Subcutaneous adipose tissue (tissue), 4 donors: ENCODE results near the gene WLS. TPM values are rescaled to one million over a fixed set of nuclear protein-coding genes. Genes with fewer than 3 reads are reported as not detected.

ENCODE experiments used
- total RNA-seq, 4 donors: library from RNA; depleted of rRNA; stranded (reverse); fragments of >200 nt; gene quantifications; one replicate each; pipeline ENCODE4 v1.1.0, GENCODE V29; 2016
- TF ChIP-seq, protein P1 (sequence below): fragments of 450-650 bp; IDR thresholded peaks from one replicate; pipeline ENCODE4 v1.5.1; 2016; ENCODE audit warnings: low read depth, mild to moderate bottlenecking, control low read depth, antibody characterized with exemption, moderate library complexity

Gene WLS
- total RNA-seq, 4 donors from 2014 or later, result 44.7 to 58.3 (median 51.5) TPM

DNA sequence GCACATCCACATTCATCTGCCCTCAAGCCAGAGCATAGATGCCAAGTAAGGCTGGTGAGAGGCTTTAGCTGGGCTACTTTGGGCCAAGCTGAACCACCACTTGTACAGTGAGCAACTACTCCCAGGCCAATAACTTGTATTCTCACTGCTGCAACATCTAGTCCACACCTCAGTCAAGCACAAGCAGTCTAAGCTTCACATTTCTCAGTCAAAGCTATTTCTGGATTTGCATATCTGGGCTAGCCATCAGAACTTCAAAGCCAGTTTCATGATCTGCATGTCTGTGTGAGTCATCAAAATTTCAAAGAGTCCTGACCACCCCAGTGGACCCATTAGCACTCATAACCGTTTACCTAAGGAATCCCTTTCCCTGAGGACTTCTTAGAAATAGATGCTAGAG lies 104.2 kb downstream of the WLS start:
- TF ChIP-seq, protein P1, sequence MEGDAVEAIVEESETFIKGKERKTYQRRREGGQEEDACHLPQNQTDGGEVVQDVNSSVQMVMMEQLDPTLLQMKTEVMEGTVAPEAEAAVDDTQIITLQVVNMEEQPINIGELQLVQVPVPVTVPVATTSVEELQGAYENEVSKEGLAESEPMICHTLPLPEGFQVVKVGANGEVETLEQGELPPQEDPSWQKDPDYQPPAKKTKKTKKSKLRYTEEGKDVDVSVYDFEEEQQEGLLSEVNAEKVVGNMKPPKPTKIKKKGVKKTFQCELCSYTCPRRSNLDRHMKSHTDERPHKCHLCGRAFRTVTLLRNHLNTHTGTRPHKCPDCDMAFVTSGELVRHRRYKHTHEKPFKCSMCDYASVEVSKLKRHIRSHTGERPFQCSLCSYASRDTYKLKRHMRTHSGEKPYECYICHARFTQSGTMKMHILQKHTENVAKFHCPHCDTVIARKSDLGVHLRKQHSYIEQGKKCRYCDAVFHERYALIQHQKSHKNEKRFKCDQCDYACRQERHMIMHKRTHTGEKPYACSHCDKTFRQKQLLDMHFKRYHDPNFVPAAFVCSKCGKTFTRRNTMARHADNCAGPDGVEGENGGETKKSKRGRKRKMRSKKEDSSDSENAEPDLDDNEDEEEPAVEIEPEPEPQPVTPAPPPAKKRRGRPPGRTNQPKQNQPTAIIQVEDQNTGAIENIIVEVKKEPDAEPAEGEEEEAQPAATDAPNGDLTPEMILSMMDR, result no peak

DNA sequence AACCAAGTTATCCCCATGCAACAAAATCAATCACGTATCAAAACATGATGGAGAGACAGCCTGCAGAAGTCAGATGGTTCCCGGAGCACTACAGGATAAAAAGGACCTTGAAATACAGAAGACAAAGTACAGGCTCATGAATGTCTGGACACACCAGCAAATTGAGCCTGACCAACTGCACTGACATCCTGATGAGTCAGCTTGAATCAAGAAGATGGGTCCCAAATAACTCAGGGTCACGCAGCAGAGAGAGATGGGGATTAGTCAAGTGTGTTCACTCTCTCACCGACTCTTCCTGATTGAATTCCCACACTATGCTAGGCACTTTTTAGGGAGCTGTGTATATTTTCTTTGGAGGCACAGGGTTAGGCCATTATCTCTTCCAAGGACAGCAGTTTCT lies 110.8 kb downstream of the WLS start:
- TF ChIP-seq, protein P1, result no peak

DNA sequence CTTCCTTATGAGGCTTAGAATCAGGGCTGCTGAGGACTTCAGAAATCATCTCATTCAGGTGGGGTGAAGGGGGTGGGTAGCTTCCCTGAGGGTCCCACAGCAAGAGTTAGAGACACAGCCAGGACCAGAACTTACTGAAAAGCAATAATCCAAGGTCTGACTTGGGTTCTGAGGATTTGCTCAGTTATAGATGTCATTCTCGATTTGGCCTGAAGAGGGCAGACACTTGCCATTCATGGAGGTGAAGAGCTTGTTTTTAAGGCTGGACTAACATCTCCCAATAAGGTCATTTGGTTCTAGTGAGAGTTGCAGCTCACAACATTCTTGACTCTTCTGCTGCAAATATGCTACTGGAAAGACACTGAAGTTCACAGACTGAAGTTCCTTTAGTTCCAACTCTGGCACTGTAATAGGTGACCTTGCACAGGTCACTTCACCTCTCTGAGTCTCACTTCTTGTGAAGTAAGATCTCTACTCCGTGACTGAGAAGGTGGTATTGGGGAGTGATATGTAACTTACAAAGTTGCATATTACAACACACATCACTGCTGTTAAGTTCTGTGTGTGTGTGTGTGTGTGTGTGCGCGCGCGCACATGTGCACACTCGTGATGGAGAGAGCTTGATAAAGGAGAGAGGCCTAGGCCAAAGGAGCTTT lies 112.1 kb downstream of the WLS start:
- TF ChIP-seq, protein P1, result no peak

DNA sequence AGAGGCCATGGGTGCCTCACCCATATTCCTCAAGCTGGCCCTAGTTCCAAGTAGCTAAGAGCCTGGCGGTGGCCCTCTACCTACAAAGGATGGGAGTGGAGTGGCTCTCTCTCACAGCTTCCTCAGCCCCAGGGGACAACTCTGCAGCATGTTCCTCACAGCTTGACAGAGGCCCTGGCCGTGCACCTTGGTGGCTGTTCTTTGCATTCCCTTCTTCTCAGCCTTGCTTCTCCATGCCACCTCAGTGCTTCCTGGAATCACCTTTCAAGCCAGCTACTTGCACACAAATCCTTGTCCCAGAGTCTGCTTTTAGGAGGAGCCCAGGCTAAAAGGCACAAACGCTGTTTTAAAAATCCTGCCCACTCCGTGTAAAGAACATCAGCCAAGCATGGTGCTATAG lies 112.9 kb downstream of the WLS start:
- TF ChIP-seq, protein P1, result no peak

DNA sequence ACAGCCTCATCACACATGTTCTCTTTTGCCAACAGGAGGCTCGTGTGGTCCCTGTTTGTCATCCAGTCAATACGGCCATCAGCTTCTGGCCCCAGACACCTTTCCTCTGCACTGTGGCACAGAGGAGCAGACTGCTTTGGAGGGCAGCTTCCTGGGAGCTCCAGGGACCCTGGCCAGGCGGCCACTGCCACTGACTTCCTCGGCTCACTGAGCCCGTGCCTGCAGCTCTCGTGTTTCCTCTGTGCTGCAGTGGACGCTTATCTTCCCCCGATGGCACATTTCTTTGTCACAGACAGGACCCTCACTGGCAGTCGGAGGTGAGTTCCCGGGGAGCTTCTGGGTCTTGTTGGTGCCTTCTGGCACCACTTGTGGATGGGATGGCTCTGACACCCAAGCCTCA lies 114.9 kb downstream of the WLS start:
- TF ChIP-seq, protein P1, result no peak

DNA sequence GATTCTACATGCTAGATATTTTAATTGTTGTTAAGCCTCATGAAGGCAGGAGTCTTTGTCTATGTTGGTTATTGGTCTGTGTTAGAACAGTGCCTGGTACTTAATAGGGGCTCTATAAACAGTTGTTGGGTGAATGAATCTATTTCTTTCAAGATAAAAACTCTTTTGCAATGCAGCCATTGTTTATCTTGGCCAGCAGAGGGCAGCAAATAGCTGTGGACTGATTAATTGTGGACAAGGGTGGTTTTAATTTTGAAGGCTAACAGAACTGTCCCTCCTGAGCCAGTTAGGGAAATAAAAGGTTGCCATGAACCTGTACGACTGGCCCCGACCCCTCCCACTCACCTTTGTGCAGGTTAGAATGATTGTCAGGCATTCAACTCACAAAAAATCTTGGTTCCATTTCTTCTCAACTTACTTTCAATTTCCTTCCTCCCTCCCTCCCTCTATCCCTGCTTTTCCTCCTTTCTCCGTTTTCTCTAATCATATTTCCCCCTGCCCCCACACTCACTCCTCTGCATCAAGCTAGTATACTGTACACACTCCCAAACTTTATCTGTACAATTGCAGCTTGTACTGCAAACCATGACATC lies 115.6 kb downstream of the WLS start:
- TF ChIP-seq, protein P1, result no peak

DNA sequence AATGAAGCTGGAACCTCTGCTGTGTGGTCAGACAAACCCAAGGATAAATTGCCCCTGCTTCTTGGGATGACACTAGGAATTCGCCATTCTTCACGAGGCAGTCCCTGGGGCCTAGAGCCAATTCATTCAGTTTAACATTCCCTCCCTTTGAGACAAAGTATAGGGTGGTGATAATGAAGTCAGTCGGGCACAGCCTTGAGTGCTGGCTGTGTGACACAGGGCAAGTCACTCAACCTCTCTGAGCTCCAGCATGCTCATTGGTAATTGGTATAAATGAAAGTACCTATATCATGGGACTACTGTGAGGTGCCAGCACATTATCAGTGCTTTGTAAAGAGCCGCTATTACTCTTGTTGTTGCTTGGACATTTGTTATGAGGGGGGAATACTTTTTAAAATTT lies 117.0 kb downstream of the WLS start:
- TF ChIP-seq, protein P1, result no peak
